NB4 (cell line): Measurements from ENCODE around the gene LIN7B.

Experiments
- DNase-seq: peaks from one replicate; pipeline ENCODE4 v3.0.0; 2010; ENCODE audit warnings: low read depth
- H3K4me3 ChIP-seq: one replicate; pipeline ENCODE4 v1.5.1; 2011; ENCODE audit warnings: mild to moderate bottlenecking, low read depth, low read length, moderate library complexity
- CTCF ChIP-seq: IDR thresholded peaks from one replicate; pipeline ENCODE4 v1.5.1; 2012; ENCODE audit warnings: low read depth, low read length
- MAX ChIP-seq: IDR thresholded peaks from 2 replicates; pipeline ENCODE4 v1.6.1; 2011; ENCODE audit warnings: low read depth, low read length
- MYC ChIP-seq: IDR thresholded peaks from 2 replicates; pipeline ENCODE4 v1.6.1; 2011; ENCODE audit warnings: low read depth, low read length
- POLR2A ChIP-seq: IDR thresholded peaks from 2 replicates; pipeline ENCODE4 v1.6.1; 2011; ENCODE audit warnings: mild to moderate bottlenecking; ENCODE audit not compliant: insufficient read length; ENCODE audit errors: extremely low read depth

Gene LIN7B

GRCh38 chr19:49130325-49130724 lies 16.2 kb downstream of the LIN7B start:
- DNase-seq, result no peak
- H3K4me3 ChIP-seq, result no peak overlapping the region
- TF ChIP-seq CTCF, result no peak
- no peak for TF ChIP-seq MAX
- TF ChIP-seq MYC, result no peak
- no peak for TF ChIP-seq POLR2A

- no peak for DNase-seq
- no peak overlapping the region for H3K4me3 ChIP-seq
- TF ChIP-seq MYC (no peak), MAX (no peak), POLR2A (no peak), CTCF (no peak)
These were observed 18.9 kb downstream of the LIN7B start for GRCh38 chr19:49132974-49133609.

GRCh38 chr19:49133621-49134454 lies 19.7 kb downstream of the LIN7B start:
- H3K4me3 ChIP-seq, result no peak overlapping the region
- TF ChIP-seq MAX, result no peak
- TF ChIP-seq MYC, result no peak
- DNase-seq, result no peak

- no peak for DNase-seq
- TF ChIP-seq MYC, result no peak
- TF ChIP-seq MAX, result no peak
- no peak for TF ChIP-seq POLR2A
- TF ChIP-seq CTCF, result no peak
- H3K4me3 ChIP-seq, result no peak overlapping the region
These were observed 21.5 kb downstream of the LIN7B start for GRCh38 chr19:49135686-49136085.

GRCh38 chr19:49136771-49137171 lies 22.6 kb downstream of the LIN7B start:
- no peak for TF ChIP-seq CTCF
- no peak for TF ChIP-seq MAX
- no peak overlapping the region for H3K4me3 ChIP-seq
- DNase-seq, result no peak

- H3K4me3 ChIP-seq, result no peak overlapping the region
- DNase-seq, result no peak
- no peak for TF ChIP-seq CTCF
- TF ChIP-seq MYC, result no peak
- TF ChIP-seq MAX, result no peak
- no peak for TF ChIP-seq POLR2A
These were observed 26.8 kb downstream of the LIN7B start for GRCh38 chr19:49140951-49141350.
